Astrocyte (in vitro differentiated cells and primary cell): Measurements from ENCODE around the gene LELP1. TPM values are rescaled to one million over a fixed set of nuclear protein-coding genes. Genes with fewer than 3 reads are reported as not detected.
A peak's percentile ranks its signal among the peaks of the same experiment; 100 is the strongest.

ENCODE experiments used
- DNase-seq: peaks from one replicate; pipeline ENCODE4 v3.0.0-alpha.2; 2010; ENCODE audit warnings: low read depth
- FAIRE-seq: peaks from 2 replicates; lab custom pipeline; 2011; peaks lifted over from hg19 to GRCh38; lab: Jason Lieb, UNC
- H2AFZ ChIP-seq: 2 replicates; pipeline ENCODE4 v1.6.0; 2012; ENCODE audit warnings: low read depth, low read length, inconsistent platforms
- H3K27ac ChIP-seq: 2 replicates; pipeline ENCODE4 v1.5.1; 2011; ENCODE audit warnings: low read depth, low read length, inconsistent platforms
- H3K27me3 ChIP-seq: 2 replicates; pipeline ENCODE4 v1.6.0; 2011; ENCODE audit warnings: low read length, inconsistent platforms; ENCODE audit not compliant: insufficient read depth
- H3K36me3 ChIP-seq: 2 replicates; pipeline ENCODE4 v1.5.1; 2011; ENCODE audit warnings: low read length, inconsistent platforms; ENCODE audit not compliant: insufficient read depth
- H3K4me1 ChIP-seq: 2 replicates; pipeline ENCODE4 v1.5.1; 2011; ENCODE audit warnings: low read length, inconsistent platforms; ENCODE audit not compliant: insufficient read depth
- H3K4me2 ChIP-seq: 2 replicates; pipeline ENCODE4 v1.6.0; 2012; ENCODE audit warnings: low read length, inconsistent platforms
- H3K4me3 ChIP-seq: 2 replicates; pipeline ENCODE4 v1.5.1; 2011; ENCODE audit warnings: low read depth, mild to moderate bottlenecking, low read length, inconsistent platforms; ENCODE audit not compliant: insufficient read depth
- H3K79me2 ChIP-seq: 2 replicates; pipeline ENCODE4 v1.6.0; 2012; ENCODE audit warnings: mild to moderate bottlenecking, low read length, inconsistent platforms; ENCODE audit not compliant: insufficient read depth
- H3K9ac ChIP-seq: 2 replicates; pipeline ENCODE4 v1.6.0; 2012; ENCODE audit warnings: mild to moderate bottlenecking, low read length, inconsistent platforms
- H3K9me3 ChIP-seq: 2 replicates; pipeline ENCODE4 v1.5.1; 2012; ENCODE audit warnings: low read depth, mild to moderate bottlenecking, low read length, inconsistent platforms; ENCODE audit not compliant: insufficient read depth
- H4K20me1 ChIP-seq: 2 replicates; pipeline ENCODE4 v1.6.0; 2012; ENCODE audit warnings: low read length, inconsistent platforms; ENCODE audit not compliant: insufficient read depth
- H3K27ac Mint-ChIP-seq: one replicate; pipeline ENCODE4 v1.8.0; 2021; ENCODE audit warnings: mild to moderate bottlenecking, mixed read lengths; ENCODE audit not compliant: unreplicated experiment
- H3K27me3 Mint-ChIP-seq: one replicate; pipeline ENCODE4 v1.8.0; 2021; ENCODE audit warnings: low read depth, mixed read lengths; ENCODE audit not compliant: unreplicated experiment
- H3K36me3 Mint-ChIP-seq: one replicate; pipeline ENCODE4 v1.8.0; 2021; ENCODE audit warnings: low read depth, mixed read lengths; ENCODE audit not compliant: unreplicated experiment
- H3K4me1 Mint-ChIP-seq: one replicate; pipeline ENCODE4 v1.8.0; 2021; ENCODE audit warnings: low read depth, mixed read lengths; ENCODE audit not compliant: unreplicated experiment
- H3K4me3 Mint-ChIP-seq: one replicate; pipeline ENCODE4 v1.8.0; 2021; ENCODE audit warnings: mild to moderate bottlenecking, moderate library complexity, mixed read lengths; ENCODE audit not compliant: unreplicated experiment
- H3K9me3 Mint-ChIP-seq: one replicate; pipeline ENCODE4 v1.8.0; 2021; ENCODE audit warnings: mild to moderate bottlenecking, mixed read lengths; ENCODE audit not compliant: unreplicated experiment
- EZH2 ChIP-seq: IDR thresholded peaks from 2 replicates; pipeline ENCODE4 v1.6.1; 2012; ENCODE audit warnings: mild to moderate bottlenecking, low read length, inconsistent platforms; ENCODE audit not compliant: insufficient read depth
- total RNA-seq: library from RNA; stranded (reverse); gene quantifications from 2 replicates; pipeline ENCODE4 v1.2.1, GENCODE V29; 2021
- TF ChIP-seq, protein P1 (sequence below): IDR thresholded peaks from 2 replicates; pipeline ENCODE4 v1.5.1; 2011; ENCODE audit warnings: low read depth, mild to moderate bottlenecking, inconsistent platforms, low read length, moderate library complexity; ENCODE audit not compliant: insufficient read depth

Gene LELP1
- total RNA-seq, 1 donor from 2014 or later, result not detected

DNA sequence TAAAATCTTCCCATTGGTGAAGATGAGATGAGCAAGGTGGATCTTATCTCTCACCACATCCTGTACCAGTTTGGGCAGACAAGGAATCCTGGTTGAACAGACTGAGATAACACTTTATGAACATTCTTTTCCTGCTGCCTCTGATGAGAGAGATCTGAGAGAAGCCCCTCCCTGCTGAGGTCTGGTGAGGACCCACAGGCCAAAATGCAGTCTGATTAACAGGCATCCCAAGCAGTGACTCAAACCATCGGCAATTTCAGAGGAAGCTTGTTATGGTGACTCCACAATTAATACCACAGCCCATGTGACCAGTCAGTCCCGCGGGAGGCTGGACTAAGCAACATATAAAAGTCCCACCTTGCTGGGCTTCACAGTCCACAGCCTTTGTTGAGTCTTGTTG is 14.0 kb downstream of the LELP1 start, which contains the start of gene PRR9:
PRR9 (plus strand) TSS at position 373 of the 400 bp plus-strand sequence. CDS start 561 bp downstream, outside the sequence.
- Histone ChIP-seq H4K20me1 (no peaks in the 10 kb centered on the region), H3K4me2 (no peak within 1 kb of the TSS), H3K79me2 (no peaks in the 10 kb centered on the region), H3K27ac (no peak within 1 kb of the TSS), H3K9me3 (no peaks in the 10 kb centered on the region), H3K36me3 (no peaks in the 10 kb centered on the region), H3K27me3 (no peaks in the 10 kb centered on the region), H3K9ac (no peak within 1 kb of the TSS), H2AFZ (no peak within 1 kb of the TSS), H3K4me1 (no peaks in the 10 kb centered on the region), H3K4me3 (no peak within 1 kb of the TSS)
- H3K4me3 Mint-ChIP-seq, result no peak within 1 kb of the TSS
- TF ChIP-seq EZH2, result no peak
- TF ChIP-seq, protein P1, sequence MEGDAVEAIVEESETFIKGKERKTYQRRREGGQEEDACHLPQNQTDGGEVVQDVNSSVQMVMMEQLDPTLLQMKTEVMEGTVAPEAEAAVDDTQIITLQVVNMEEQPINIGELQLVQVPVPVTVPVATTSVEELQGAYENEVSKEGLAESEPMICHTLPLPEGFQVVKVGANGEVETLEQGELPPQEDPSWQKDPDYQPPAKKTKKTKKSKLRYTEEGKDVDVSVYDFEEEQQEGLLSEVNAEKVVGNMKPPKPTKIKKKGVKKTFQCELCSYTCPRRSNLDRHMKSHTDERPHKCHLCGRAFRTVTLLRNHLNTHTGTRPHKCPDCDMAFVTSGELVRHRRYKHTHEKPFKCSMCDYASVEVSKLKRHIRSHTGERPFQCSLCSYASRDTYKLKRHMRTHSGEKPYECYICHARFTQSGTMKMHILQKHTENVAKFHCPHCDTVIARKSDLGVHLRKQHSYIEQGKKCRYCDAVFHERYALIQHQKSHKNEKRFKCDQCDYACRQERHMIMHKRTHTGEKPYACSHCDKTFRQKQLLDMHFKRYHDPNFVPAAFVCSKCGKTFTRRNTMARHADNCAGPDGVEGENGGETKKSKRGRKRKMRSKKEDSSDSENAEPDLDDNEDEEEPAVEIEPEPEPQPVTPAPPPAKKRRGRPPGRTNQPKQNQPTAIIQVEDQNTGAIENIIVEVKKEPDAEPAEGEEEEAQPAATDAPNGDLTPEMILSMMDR, result no peak
- FAIRE-seq (no peak), DNase-seq (peak; percentile 10)
- H3K9me3 Mint-ChIP-seq, result no peaks in the 10 kb centered on the region
- peaks cover 25% of the 10 kb centered on the region for H3K27me3 Mint-ChIP-seq
- H3K36me3 Mint-ChIP-seq, result no peaks in the 10 kb centered on the region
- peaks cover 16% of the 10 kb centered on the region for H3K4me1 Mint-ChIP-seq
- H3K27ac Mint-ChIP-seq, result no peak within 1 kb of the TSS

DNA sequence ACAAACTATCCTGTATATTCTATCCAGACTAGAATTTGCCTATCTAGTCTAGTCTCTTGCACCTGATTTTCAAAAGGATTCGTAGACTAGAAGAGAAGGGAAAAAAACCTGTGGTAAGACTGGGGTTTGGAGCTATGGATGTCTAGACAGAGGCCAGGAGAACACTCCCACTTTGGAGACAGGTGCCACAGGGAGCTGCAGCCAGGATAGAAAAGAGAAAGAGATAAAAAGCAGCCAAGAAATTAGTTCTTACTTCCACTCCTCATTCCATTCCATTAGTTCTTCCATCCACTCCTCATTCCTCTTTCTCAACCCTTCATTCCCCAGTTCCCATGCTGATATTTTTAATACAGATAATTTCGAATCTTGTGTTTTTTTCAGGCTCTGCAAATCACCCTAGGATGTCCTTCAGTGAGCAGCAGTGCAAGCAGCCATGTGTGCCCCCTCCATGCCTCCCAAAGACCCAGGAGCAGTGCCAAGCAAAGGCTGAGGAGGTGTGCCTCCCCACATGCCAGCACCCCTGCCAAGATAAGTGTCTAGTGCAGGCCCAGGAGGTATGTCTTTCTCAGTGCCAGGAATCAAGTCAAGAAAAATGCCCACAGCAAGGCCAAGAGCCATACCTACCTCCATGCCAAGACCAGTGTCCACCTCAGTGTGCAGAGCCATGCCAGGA is 14.7 kb downstream of the LELP1 start:
- TF ChIP-seq EZH2, result no peak
- TF ChIP-seq, protein P1, result no peak
- H2AFZ ChIP-seq, result no peak overlapping the region
- no peak overlapping the region for H3K27ac Mint-ChIP-seq
- H3K9me3 ChIP-seq, result no peaks in the 10 kb centered on the region
- no peak overlapping the region for H3K4me3 ChIP-seq
- H3K27ac ChIP-seq, result no peak overlapping the region
- H3K4me1 Mint-ChIP-seq, result peaks cover 16% of the 10 kb centered on the region
- FAIRE-seq (no peak), DNase-seq (no peak)
- H3K4me2 ChIP-seq, result no peak overlapping the region
- no peaks in the 10 kb centered on the region for H3K9me3 Mint-ChIP-seq
- peaks cover 23% of the 10 kb centered on the region for H3K27me3 Mint-ChIP-seq
- H3K4me3 Mint-ChIP-seq, result no peak overlapping the region
- no peaks in the 10 kb centered on the region for H3K27me3 ChIP-seq
- no peaks in the 10 kb centered on the region for H4K20me1 ChIP-seq
- H3K36me3 Mint-ChIP-seq, result no peaks in the 10 kb centered on the region
- H3K4me1 ChIP-seq, result no peaks in the 10 kb centered on the region
- no peaks in the 10 kb centered on the region for H3K36me3 ChIP-seq
- H3K9ac ChIP-seq, result no peak overlapping the region
- no peaks in the 10 kb centered on the region for H3K79me2 ChIP-seq
